CD14-positive monocyte (primary cell): ENCODE measurements around the gene RHBDL3. TPM values are rescaled to one million over a fixed set of nuclear protein-coding genes. Genes with fewer than 3 reads are reported as not detected.

Experiments
- DNase-seq, 3 donors: peaks; one replicate each; pipeline ENCODE4 v3.0.0-alpha.2; 2011 to 2022
- H2AFZ ChIP-seq: 2 replicates; pipeline ENCODE4 v1.6.0; 2012; ENCODE audit warnings: mild to moderate bottlenecking, low read depth, low read length, inconsistent platforms; ENCODE audit not compliant: insufficient read depth, poor library complexity, severe bottlenecking
- H3K27ac ChIP-seq, 2 donors: 1 replicate in 1 of 2; 2 replicates in 1 of 2; pipeline ENCODE4 v1.5.1; 2012 to 2013; ENCODE audit warnings: low read length in 2 of 2, control low read depth in 1 of 2, inconsistent platforms in 1 of 2, low read depth in 1 of 2, mild to moderate bottlenecking in 1 of 2
- H3K27me3 ChIP-seq, 2 donors: one replicate each; pipeline versions ENCODE4 v1.6.0 to v1.6.1; 2011 to 2013; ENCODE audit warnings: low read length in 2 of 2; ENCODE audit not compliant: control insufficient read depth in 2 of 2, insufficient read depth in 2 of 2
- H3K36me3 ChIP-seq, 2 donors: replicated peaks in 1 of 2; 1 replicate in 1 of 2; 2 replicates in 1 of 2; pipeline versions ENCODE4 v1.5.1 to v1.6.1; 2012 to 2013; ENCODE audit warnings: low read length in 2 of 2, control low read depth in 1 of 2, inconsistent platforms in 1 of 2, mild to moderate bottlenecking in 1 of 2; ENCODE audit not compliant: insufficient read depth in 2 of 2, control insufficient read depth in 1 of 2
- H3K4me1 ChIP-seq, 2 donors: 1 replicate in 1 of 2; 2 replicates in 1 of 2; pipeline versions ENCODE4 v1.5.1 to v1.6.1; 2012 to 2013; ENCODE audit warnings: low read length in 2 of 2, control low read depth in 1 of 2, inconsistent platforms in 1 of 2, mild to moderate bottlenecking in 1 of 2, moderate library complexity in 1 of 2; ENCODE audit not compliant: insufficient read depth in 2 of 2, control insufficient read depth in 1 of 2
- H3K4me2 ChIP-seq: replicated peaks from 2 replicates; pipeline ENCODE3; 2012; ENCODE audit warnings: low read length, moderate library complexity, mild to moderate bottlenecking; ENCODE audit not compliant: poor library complexity, severe bottlenecking; ENCODE audit errors: extremely low read depth
- H3K4me3 ChIP-seq, 3 experiments: fragments of 200-600 bp in 1 of 3; sonication (generic) in 1 of 3; replicated peaks in 1 of 3; 1 replicate in 2 of 3; 2 replicates in 1 of 3; pipeline ENCODE4 v1.5.1; 2011 to 2013; ENCODE audit warnings: low read length in 3 of 3, mild to moderate bottlenecking in 3 of 3, control low read depth in 2 of 3, low read depth in 2 of 3, inconsistent platforms in 1 of 3, moderate library complexity in 1 of 3
- H3K79me2 ChIP-seq: 2 replicates; pipeline ENCODE4 v1.6.0; 2012; ENCODE audit warnings: mild to moderate bottlenecking, control low read depth, inconsistent platforms, low read length, moderate library complexity; ENCODE audit not compliant: insufficient read depth
- H3K9ac ChIP-seq: 2 replicates; pipeline ENCODE4 v1.6.0; 2017; ENCODE audit warnings: low read length, mild to moderate bottlenecking; ENCODE audit not compliant: insufficient read depth, poor library complexity, severe bottlenecking
- H3K9me3 ChIP-seq, 2 donors: replicated peaks in 1 of 2; 1 replicate in 1 of 2; 2 replicates in 1 of 2; pipeline versions ENCODE4 v1.5.1 to v1.6.1; 2012 to 2013; ENCODE audit warnings: low read length in 2 of 2, control low read depth in 1 of 2; ENCODE audit not compliant: control insufficient read depth in 1 of 2, insufficient read depth in 1 of 2
- H4K20me1 ChIP-seq: 2 replicates; pipeline ENCODE4 v1.6.0; 2012; ENCODE audit warnings: mild to moderate bottlenecking, low read length, control low read depth, moderate library complexity; ENCODE audit not compliant: insufficient read depth
- H3K27ac Mint-ChIP-seq, 7 donors: one replicate each; pipeline ENCODE4 v1.8.0; 2020; ENCODE audit warnings: mild to moderate bottlenecking in 7 of 7, mixed read lengths in 7 of 7, moderate library complexity in 6 of 7, inconsistent platforms in 2 of 7
- H3K27me3 Mint-ChIP-seq, 3 donors: one replicate each; pipeline ENCODE4 v1.8.0; 2021 to 2022; ENCODE audit warnings: low read depth in 3 of 3, mild to moderate bottlenecking in 3 of 3, mixed read lengths in 3 of 3, moderate library complexity in 3 of 3, inconsistent platforms in 1 of 3
- H3K36me3 Mint-ChIP-seq, 2 donors: one replicate each; pipeline ENCODE4 v1.8.0; 2020; ENCODE audit warnings: mixed read lengths in 2 of 2, inconsistent platforms in 1 of 2, mild to moderate bottlenecking in 1 of 2
- H3K4me1 Mint-ChIP-seq: one replicate; pipeline ENCODE4 v1.8.0; 2020; ENCODE audit warnings: mild to moderate bottlenecking, mixed read lengths
- H3K4me3 Mint-ChIP-seq, 2 donors: one replicate each; pipeline ENCODE4 v1.8.0; 2020; ENCODE audit warnings: mild to moderate bottlenecking in 2 of 2, mixed read lengths in 2 of 2, moderate library complexity in 1 of 2
- H3K9me3 Mint-ChIP-seq, 7 donors: one replicate each; pipeline ENCODE4 v1.8.0; 2020 to 2022; ENCODE audit warnings: mixed read lengths in 7 of 7, mild to moderate bottlenecking in 6 of 7, moderate library complexity in 6 of 7, inconsistent platforms in 2 of 7
- WGBS: methylation state at CpG from one replicate; pipeline ENCODE4 v1.1.5; 2013; ENCODE audit warnings: missing lambda C conversion rate; ENCODE audit not compliant: insufficient coverage; 5-methylcytosine and 5-hydroxymethylcytosine counted together
- intact Hi-C, 2 donors: fragments of 100-400 bp; cut with micrococcal nuclease; formaldehyde crosslinking; loops; one replicate each; pipeline versions ENCODE4 v1.15.0 to v1.15.1; 2023
- polyA plus RNA-seq, 3 donors: library from polyadenylated mRNA; depleted of rRNA in 1 of 3; unstranded in 2 of 3; stranded (reverse) in 1 of 3; fragments of 300-500 nt in 2 of 3; fragments of >200 nt in 1 of 3; fragmentation: Illumina TruSeq in 2 of 3; gene quantifications; 1 replicate in 2 of 3; 2 replicates in 1 of 3; pipeline ENCODE4 v1.2.3, GENCODE V29; 2012 to 2021
- TF ChIP-seq, protein P1 (sequence below): fragments of 200-600 bp; IDR thresholded peaks from one replicate; pipeline ENCODE4 v1.8.0; 2022; ENCODE audit warnings: antibody characterized with exemption, mild to moderate bottlenecking

Gene RHBDL3
- polyA plus RNA-seq, 3 donors: 0.05 TPM; not detected in 2

GRCh38 chr17:32302860-32303649, 37.4 kb downstream of the RHBDL3 start:
- Histone ChIP-seq H3K9ac (no peak overlapping the region), H3K4me2 (no peak overlapping the region), H3K9me3 (no peaks in the 10 kb centered on the region), H3K79me2 (no peaks in the 10 kb centered on the region), H2AFZ (no peak overlapping the region), H4K20me1 (no peaks in the 10 kb centered on the region), H3K27me3 (no peaks in the 10 kb centered on the region), H3K4me3 (no peak overlapping the region), H3K27ac (no peak overlapping the region), H3K36me3 (no peaks in the 10 kb centered on the region), H3K4me1 (no peaks in the 10 kb centered on the region)
- Mint-ChIP-seq H3K27ac (no peak overlapping the region), H3K9me3 (peaks cover 0 to 3% (median 0%) of the 10 kb centered on the region in 7 donors), H3K4me3 (no peak overlapping the region), H3K36me3 (no peaks in the 10 kb centered on the region), H3K4me1 (peaks cover 16% of the 10 kb centered on the region), H3K27me3 (peaks cover 5 to 10% (median 6%) of the 10 kb centered on the region in 3 donors)
- intact Hi-C loops: no loop called here
- TF ChIP-seq, protein P1, sequence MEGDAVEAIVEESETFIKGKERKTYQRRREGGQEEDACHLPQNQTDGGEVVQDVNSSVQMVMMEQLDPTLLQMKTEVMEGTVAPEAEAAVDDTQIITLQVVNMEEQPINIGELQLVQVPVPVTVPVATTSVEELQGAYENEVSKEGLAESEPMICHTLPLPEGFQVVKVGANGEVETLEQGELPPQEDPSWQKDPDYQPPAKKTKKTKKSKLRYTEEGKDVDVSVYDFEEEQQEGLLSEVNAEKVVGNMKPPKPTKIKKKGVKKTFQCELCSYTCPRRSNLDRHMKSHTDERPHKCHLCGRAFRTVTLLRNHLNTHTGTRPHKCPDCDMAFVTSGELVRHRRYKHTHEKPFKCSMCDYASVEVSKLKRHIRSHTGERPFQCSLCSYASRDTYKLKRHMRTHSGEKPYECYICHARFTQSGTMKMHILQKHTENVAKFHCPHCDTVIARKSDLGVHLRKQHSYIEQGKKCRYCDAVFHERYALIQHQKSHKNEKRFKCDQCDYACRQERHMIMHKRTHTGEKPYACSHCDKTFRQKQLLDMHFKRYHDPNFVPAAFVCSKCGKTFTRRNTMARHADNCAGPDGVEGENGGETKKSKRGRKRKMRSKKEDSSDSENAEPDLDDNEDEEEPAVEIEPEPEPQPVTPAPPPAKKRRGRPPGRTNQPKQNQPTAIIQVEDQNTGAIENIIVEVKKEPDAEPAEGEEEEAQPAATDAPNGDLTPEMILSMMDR: no peak
- DNase-seq: no peak
- 93% methylated on average over 5 of the region's 10 CpGs for WGBS

DNA sequence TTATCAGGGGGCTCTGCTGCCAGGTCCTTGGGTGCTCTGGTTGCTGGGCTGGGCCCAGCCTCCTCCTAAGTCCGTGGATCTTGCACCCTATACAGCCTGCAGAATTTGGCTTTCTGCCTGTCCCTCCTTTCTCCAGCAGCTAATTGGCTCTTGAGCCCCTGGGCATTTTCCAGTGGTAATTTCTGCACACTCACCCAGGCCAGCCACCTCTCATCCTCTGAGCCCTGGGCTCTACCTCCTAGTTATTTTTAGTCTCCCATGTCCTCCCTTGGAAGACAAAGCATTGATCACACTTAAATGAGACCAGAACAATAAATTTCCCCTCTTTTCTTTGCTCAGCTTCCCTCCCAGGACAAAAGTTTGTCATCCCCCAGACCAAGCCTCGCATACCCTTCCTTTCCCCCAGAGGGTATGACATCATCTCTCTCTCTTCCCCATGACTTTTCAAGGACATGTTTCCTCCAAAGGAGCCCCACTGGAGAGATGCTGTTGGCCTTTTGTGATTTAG, 38.2 kb downstream of the RHBDL3 start:
- Histone ChIP-seq H2AFZ (no peak overlapping the region), H3K79me2 (no peaks in the 10 kb centered on the region), H3K4me2 (no peak overlapping the region), H3K27ac (no peak overlapping the region), H3K4me1 (no peaks in the 10 kb centered on the region), H3K4me3 (no peak overlapping the region), H3K36me3 (no peaks in the 10 kb centered on the region), H3K27me3 (no peaks in the 10 kb centered on the region), H4K20me1 (no peaks in the 10 kb centered on the region), H3K9ac (no peak overlapping the region), H3K9me3 (no peaks in the 10 kb centered on the region)
- H3K9me3 Mint-ChIP-seq: peaks cover 0 to 3% (median 0%) of the 10 kb centered on the region in 7 donors
- no peaks in the 10 kb centered on the region for H3K36me3 Mint-ChIP-seq
- intact Hi-C loops: no loop called here
- H3K4me1 Mint-ChIP-seq: peaks cover 12% of the 10 kb centered on the region
- peak overlapping the region in 1 of 2 donors; percentile 18 for H3K4me3 Mint-ChIP-seq
- TF ChIP-seq, protein P1: no peak
- no peak for DNase-seq
- peak overlapping the region in 1 of 7 donors; percentile 7 for H3K27ac Mint-ChIP-seq
- H3K27me3 Mint-ChIP-seq: peaks cover 5 to 10% (median 8%) of the 10 kb centered on the region in 3 donors
- WGBS: 62% methylated on average over 2 of the region's 2 CpGs
